Transverse colon (tissue), 4 donors: ENCODE data around the gene CARMIL3. TPM values are rescaled to one million over a fixed set of nuclear protein-coding genes. Genes with fewer than 3 reads are reported as not detected.
"Not testable (repeated sequence)": the region's sequence is repeated elsewhere in the genome, so short reads cannot be mapped to it uniquely, and the experiment has no call there.

Source experiments
- DNase-seq: peaks from one replicate; pipeline ENCODE4 v3.0.0-alpha.2; 2019
- H3K27ac ChIP-seq, 4 donors: fragments of 200-600 bp; sonication (generic); 2 replicates each; pipeline ENCODE4 v1.5.1; 2016 to 2018; ENCODE audit warnings: inconsistent platforms in 4 of 4
- H3K27me3 ChIP-seq: fragments of 200-600 bp; sonication (generic); 2 replicates; pipeline ENCODE4 v1.5.1; 2017; ENCODE audit warnings: inconsistent platforms
- H3K36me3 ChIP-seq, 4 donors: fragments of 200-600 bp; sonication (generic); 2 replicates each; pipeline ENCODE4 v1.5.1; 2017 to 2019; ENCODE audit warnings: inconsistent platforms in 4 of 4
- H3K4me1 ChIP-seq, 4 donors: fragments of 200-600 bp; sonication (generic); 2 replicates each; pipeline ENCODE4 v1.5.1; 2017 to 2020; ENCODE audit warnings: inconsistent platforms in 4 of 4
- H3K4me3 ChIP-seq, 4 donors: fragments of 200-600 bp; sonication (generic); 1 replicate in 1 of 4; 2 replicates in 3 of 4; pipeline versions ENCODE4 v1.5.1 to v1.6.1; 2017 to 2019; ENCODE audit warnings: inconsistent platforms in 4 of 4
- H3K9me3 ChIP-seq, 2 donors: fragments of 200-600 bp; sonication (generic); 2 replicates each; pipeline ENCODE4 v1.5.1; 2017 to 2019; ENCODE audit warnings: inconsistent platforms in 2 of 2
- EP300 ChIP-seq: sonication (generic); formaldehyde crosslinking; IDR thresholded peaks from one replicate; pipeline ENCODE4 v1.6.1; 2017; ENCODE audit warnings: antibody characterized with exemption, low read depth
- POLR2A ChIP-seq: fragments of 450-650 bp; IDR thresholded peaks from one replicate; pipeline ENCODE4 v1.6.1; 2016; ENCODE audit warnings: antibody characterized with exemption, mild to moderate bottlenecking, moderate library complexity
- POLR2AphosphoS5 ChIP-seq, 3 donors: sonication (generic); formaldehyde crosslinking; IDR thresholded peaks; one replicate each; pipeline ENCODE4 v1.6.1; 2016; ENCODE audit warnings: antibody characterized with exemption in 3 of 3
- WGBS, 2 donors: methylation state at CpG; one replicate each; pipeline ENCODE4 v1.1.5; 2018; ENCODE audit warnings: low coverage in 1 of 2; 5-methylcytosine and 5-hydroxymethylcytosine counted together
- in situ Hi-C, 4 donors: fragments of 200-750 bp; cut with MboI; loops; one replicate each; pipeline versions ENCODE4 v1.15.0 to v1.15.1; 2017; ENCODE audit warnings: low sequenced_read_pairs in 3 of 4, low pct_ligation_motif_present in 1 of 4, low pct_unique_long_range_greater_than_20kb in 1 of 4
- intact Hi-C: fragments of 100-400 bp; cut with DNase I; formaldehyde crosslinking; loops from one replicate; pipeline ENCODE4 v1.15.1; 2023; ENCODE audit warnings: low total_unique reads
- total RNA-seq, 4 donors: library from RNA; depleted of rRNA; stranded (reverse); fragments of >200 nt; gene quantifications; one replicate each; pipeline ENCODE4 v1.1.0, GENCODE V29; 2016
- TF ChIP-seq, protein P1 (sequence below), 5 experiments: fragments of 200-600 bp in 3 of 5; fragments of 450-650 bp in 2 of 5; sonication (generic) in 3 of 5; IDR thresholded peaks; 1 replicate in 2 of 5; 2 replicates in 3 of 5; pipeline ENCODE4 v1.5.1; 2016 to 2017; ENCODE audit warnings: antibody characterized with exemption in 5 of 5, inconsistent platforms in 3 of 5, mild to moderate bottlenecking in 2 of 5, moderate library complexity in 1 of 5

The CARMIL3 gene
- total RNA-seq, 4 donors from 2014 or later = 0.20 to 4.1 (median 3.0) TPM

DNA sequence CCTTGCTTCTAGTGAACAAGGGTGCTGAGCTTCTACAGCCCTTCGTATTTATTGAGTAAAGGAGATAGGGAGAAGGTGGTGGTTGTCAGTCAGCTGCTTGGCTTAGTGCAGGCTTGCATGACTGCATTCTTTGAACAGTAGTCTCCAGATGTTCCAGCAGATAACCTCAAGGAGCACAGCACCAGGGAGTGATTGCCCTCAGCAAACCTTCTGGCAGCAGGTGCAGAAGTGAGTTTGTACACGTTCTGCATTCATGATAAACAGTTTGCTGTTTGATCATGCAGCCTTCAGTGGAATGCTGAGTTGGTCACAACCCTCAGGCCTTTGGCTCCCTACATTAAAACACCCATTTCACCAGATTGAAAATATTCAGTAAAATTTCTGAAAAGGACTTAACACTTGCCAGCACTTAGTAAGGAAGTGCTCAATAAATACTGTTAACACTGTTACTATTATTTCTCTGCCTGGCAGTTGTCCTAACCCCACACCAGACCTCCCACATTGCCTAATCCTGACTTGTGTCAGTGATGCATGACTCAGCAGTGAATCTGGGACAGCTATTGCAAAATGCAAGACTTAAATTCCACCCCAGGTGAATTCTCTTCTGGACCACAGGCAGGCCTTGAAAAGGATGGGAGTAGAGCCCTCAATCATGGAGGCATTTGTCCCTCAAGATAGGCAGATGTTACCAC lies 18.9 kb upstream of the CARMIL3 start:
- no peaks in the 10 kb centered on the region for H3K36me3 ChIP-seq
- no peak overlapping the region for H3K27ac ChIP-seq
- peaks cover 0 to 21% (median 7%) of the 10 kb centered on the region in 4 donors for H3K4me1 ChIP-seq
- DNase-seq = no peak
- H3K4me3 ChIP-seq = no peak overlapping the region
- no peaks in the 10 kb centered on the region for H3K27me3 ChIP-seq
- TF ChIP-seq POLR2AphosphoS5 (IDR thresholded peaks at IDR 0.05) = peak in 1 of 3 donors; percentile 42
- TF ChIP-seq, protein P1, sequence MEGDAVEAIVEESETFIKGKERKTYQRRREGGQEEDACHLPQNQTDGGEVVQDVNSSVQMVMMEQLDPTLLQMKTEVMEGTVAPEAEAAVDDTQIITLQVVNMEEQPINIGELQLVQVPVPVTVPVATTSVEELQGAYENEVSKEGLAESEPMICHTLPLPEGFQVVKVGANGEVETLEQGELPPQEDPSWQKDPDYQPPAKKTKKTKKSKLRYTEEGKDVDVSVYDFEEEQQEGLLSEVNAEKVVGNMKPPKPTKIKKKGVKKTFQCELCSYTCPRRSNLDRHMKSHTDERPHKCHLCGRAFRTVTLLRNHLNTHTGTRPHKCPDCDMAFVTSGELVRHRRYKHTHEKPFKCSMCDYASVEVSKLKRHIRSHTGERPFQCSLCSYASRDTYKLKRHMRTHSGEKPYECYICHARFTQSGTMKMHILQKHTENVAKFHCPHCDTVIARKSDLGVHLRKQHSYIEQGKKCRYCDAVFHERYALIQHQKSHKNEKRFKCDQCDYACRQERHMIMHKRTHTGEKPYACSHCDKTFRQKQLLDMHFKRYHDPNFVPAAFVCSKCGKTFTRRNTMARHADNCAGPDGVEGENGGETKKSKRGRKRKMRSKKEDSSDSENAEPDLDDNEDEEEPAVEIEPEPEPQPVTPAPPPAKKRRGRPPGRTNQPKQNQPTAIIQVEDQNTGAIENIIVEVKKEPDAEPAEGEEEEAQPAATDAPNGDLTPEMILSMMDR (IDR thresholded peaks at IDR 0.05) = no peak
- intact Hi-C loops = no loop called here
- WGBS, 2 donors = 63 to 100% methylated on average over 1 to 2 of the region's 2 CpGs
- H3K9me3 ChIP-seq = peaks cover 0 to 2% of the 10 kb centered on the region in 2 donors
- in situ Hi-C loops = loop anchor here in 1 of 4 donors (10.0 kb wide), 1 partner anchor 58 kb away; no protein-coding TSS in a partner anchor

GRCh38 chr14:24035769-24036168 lies 16.0 kb upstream of the CARMIL3 start:
- intact Hi-C loops, H3K9me3 ChIP-seq, H3K36me3 ChIP-seq, H3K27me3 ChIP-seq, DNase-seq: not testable (repeated sequence)
- Histone ChIP-seq H3K27ac (peak overlapping the region; percentile 91 to 97 (median 95)), H3K4me3 (peak overlapping the region in 3 of 4 donors; percentile 49 to 61 (median 56)), H3K4me1 (peaks cover 0 to 21% (median 7%) of the 10 kb centered on the region in 4 donors)
- TF ChIP-seq, protein P1 (IDR thresholded peaks at IDR 0.05) = peak in 2 of 5 experiments; percentile 27 to 54
- in situ Hi-C loops = loop anchor here in 2 of 4 donors (5.0 to 10.0 kb wide), 2 partner anchors 48 to 61 kb away; partner anchors contain the start of gene DHRS4L2 (in 1 of the 2)
- WGBS, 2 donors = 28% methylated on average over 2 of the region's 4 CpGs; no CpG with 5 or more reads in 1 of the 2 donors

- Histone ChIP-seq H3K9me3 (peaks cover 0 to under 1% of the 10 kb centered on the region in 2 donors), H3K27ac (peak overlapping the region; percentile 91 to 97 (median 95)), H3K4me1 (peaks cover 0 to 21% (median 7%) of the 10 kb centered on the region in 4 donors), H3K27me3 (no peaks in the 10 kb centered on the region), H3K4me3 (peak overlapping the region; percentile 49 to 62 (median 58)), H3K36me3 (no peaks in the 10 kb centered on the region)
- TF ChIP-seq POLR2A = peak; percentile 77
- TF ChIP-seq, protein P1 (IDR thresholded peaks at IDR 0.05) = peak; percentile 76 to 85 (median 77)
- TF ChIP-seq POLR2AphosphoS5 (IDR thresholded peaks at IDR 0.05) = peak; percentile 31 to 77 (median 40)
- no peak for TF ChIP-seq EP300
- intact Hi-C loops (no loop called here), in situ Hi-C loops (loop anchor here in 2 of 4 donors (5.0 to 10.0 kb wide), 2 partner anchors 49 to 62 kb away; partner anchors contain the start of gene DHRS4L2 (in 1 of the 2))
- DNase-seq = peak; percentile 92
- 0% methylated on average over 41 of the region's 50 CpGs; no CpG with 5 or more reads in 1 of the 2 donors for WGBS, 2 donors
Measured at GRCh38 chr14:24036169-24036962, 15.4 kb upstream of the CARMIL3 start.
